HG02759 (cell line): ENCODE data around the gene PBOV1.

Experiments
- ATAC-seq: cut with Tn5 transposase; IDR thresholded peaks from one replicate; pipeline ENCODE4 v1.9.1; 2021; ENCODE audit warnings: mild to moderate bottlenecking, moderate library complexity; ENCODE audit not compliant: unreplicated experiment

The PBOV1 gene

DNA sequence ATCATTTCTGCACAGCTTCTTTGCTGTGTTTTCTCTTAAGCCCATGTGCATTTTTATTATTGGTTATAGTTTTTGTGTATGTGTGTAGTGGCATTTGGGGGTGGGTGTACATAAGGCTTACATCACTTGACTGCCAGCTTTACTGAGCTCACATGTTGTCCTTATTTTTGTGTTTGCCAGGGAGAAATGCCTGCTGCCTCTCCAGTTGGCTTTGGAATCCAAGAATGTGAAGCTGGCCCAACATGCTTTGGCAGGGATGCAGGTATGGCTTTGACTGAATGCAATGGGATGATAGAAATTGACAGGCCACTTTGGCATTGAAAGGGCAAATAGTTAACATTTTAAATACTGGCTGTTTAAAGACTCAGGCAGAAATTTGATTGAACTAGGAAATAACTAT lies 11.4 kb downstream of the PBOV1 start:
- no peak for ATAC-seq

DNA sequence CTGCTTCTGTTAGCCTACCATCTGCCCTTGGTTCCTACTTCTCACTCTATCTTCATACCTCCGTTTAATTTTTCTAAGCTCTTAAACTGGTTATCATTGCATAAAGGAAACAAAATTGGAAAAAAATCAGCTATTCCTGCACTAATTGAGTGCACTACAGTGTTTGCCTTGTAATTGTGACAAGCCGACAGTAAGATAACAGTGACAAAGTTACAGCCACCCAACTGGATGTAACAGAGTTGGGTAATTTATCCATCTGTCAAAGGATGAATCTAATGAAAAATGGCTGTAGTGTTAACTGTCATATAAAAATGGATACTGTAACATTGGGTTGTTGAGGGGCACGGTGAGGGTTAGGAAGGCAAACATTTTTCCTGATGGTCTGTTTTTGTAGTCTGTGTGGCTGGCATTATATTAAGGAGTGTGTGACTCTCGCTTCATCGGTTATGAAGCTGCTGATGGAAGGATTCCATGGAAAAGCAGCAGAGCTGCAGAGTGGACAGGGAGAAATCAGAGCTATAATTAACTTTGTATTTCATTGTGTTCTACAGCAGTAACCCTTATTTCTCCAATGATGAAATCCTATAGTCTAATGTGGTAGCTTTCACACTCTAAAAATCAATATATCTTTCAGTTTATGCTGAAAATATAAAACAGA lies 12.7 kb downstream of the PBOV1 start:
- no peak for ATAC-seq

DNA sequence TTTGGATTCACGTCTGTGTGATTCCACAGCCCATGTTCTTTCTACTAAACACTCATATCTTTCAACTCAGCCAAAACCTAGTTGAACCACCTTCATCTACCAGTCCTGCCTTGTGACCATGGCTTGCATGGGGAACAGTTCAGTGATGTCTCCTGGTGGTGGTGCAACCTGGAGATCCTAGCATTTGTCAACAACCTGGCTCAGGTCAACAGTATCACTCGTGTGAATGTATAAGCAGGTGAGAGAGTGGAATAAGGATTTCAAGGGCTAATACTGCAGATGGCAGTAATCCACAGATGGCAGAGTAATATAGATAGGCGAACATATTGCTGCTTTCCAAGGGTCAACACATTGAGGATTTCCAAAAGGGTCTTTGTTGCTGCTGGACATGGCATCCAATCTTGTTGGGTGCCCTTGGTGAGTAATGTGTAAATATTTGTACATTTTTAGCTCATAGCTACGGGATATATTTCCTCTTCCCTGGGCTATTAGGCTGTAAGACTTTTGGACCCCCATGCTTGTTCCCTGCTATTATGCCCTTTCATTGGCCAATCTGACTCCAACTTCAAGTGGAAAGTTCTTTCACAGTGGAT lies 13.4 kb downstream of the PBOV1 start:
- no peak for ATAC-seq

DNA sequence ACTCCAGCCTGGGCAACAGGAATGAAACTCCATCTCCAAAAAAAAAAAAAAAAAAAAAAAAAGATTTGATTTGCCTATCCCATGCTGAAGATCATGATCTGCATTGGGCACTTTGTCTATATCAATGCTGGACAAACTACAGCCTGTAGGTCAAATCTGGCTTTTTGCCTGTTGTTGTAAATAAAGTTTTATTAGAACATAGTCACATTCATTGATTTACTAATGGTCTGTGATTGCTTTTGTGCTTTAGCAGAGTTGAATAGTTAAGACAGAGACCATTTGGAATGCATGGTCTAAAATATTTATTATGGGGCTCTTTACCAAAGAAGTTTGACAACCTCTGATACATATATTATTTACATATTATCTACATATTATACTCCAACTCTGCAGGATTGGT lies 14.0 kb downstream of the PBOV1 start:
- no peak for ATAC-seq

DNA sequence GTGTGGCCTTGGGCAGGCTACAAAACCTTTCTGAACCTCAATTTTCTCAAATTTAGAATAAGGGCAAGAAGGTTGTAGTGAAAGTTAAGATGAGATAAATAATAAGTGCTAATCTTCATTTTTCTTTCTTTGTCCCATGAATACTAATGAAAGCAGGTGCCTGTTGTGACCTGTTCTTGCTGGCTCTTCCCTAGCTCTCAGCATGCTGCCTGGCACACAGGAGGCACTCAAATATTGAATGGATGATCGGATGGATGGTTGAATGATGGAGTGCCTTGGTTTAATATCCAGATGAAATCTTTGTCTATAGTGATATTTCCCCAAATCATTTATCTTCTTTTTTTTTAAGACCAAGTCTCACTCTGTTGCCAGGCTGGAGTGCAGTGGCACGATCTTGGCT lies 15.0 kb downstream of the PBOV1 start:
- ATAC-seq: no peak

DNA sequence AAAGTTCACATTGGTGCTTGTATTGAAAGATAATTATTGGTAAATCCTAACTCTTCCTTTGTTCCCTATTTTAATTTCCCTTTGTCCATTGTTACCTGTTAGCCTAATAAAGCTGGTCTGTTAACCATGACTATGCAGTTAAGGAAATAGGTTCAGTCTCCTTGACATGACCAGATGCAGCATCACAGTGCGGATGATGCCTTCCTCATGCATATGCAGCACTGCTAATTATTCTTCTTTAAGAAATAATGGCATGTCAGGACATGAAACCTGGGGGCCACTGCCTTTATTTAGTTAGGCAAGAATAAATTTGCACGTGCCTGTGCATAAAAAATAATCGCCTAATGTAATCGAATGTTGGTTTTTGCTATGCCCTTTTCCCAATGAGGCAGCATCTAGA lies 16.5 kb downstream of the PBOV1 start:
- ATAC-seq: no peak

DNA sequence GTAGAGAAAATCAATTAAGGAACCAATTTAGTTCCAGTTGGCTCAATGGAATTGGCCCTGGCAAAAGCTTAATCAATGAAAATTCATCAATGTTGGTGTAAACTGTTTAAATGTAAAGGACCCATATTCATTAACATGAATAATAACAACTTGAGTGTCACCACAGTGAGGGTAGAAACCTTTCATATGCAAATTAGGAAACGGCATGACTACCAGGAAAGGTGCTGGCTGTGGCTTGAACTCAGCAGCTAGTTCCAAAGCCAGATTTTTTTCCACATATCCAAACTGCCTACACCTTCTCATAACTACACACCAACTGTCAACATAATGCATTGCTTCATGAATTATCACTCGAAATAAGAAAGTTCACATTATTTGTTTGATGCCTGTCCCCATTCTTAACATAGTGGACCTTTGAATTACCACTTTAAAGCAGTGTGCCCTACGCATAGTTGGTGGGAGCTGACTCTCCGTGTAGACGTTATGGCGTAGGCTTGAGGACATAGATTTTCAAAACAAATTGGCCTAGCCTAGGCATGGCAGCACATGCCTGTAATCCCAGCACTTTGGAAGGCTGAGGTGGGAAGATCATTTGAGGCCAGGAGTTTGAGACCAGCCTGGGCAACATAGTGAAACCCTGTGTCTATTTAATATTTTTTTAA lies 19.7 kb downstream of the PBOV1 start:
- ATAC-seq: no peak

DNA sequence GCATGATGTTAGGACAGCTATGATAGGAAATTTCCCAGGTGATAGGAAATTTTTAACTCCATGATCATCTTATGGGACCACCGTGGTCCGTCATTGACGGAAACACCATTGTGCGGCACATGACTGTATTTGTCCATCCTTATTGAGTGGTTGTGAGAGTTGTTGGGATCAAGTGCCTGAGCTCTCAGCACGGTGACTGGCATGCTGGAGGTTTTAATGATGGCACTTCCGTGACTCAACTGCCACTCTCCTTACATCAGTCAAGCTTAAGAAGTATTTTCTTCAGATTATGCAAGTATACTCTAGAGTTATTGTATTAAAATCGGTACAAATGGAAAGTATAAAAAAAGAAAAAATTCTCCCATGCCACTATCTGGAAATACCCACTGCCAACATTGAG lies 20.7 kb downstream of the PBOV1 start:
- no peak for ATAC-seq

DNA sequence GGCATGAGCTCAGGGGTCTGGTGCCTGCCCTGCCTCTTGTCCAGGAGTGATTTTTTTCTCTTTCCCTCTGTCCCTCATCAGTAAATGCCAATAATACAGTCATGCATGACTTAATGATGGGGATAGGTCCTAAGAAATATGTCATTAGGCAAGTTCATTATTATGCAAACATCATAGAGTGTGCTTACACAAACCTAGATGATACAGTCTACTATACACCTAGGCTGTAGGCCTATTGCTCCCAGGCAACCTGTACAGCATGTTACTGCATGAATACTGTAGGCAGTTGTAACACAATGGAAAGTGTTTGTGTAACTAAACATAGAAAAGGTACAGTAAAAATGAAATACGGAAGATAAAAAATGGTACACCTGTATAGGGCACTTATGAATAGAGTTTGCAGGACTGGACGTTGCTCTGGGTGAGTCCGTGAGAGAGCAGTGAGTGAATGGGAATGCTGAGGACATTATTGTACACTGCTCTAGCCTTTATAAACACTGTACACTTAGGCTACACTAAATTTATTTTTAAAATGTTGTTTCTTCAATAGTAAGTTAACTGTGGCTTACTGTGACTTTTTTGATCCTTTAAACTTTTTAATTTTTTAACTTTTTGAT lies 22.1 kb downstream of the PBOV1 start:
- ATAC-seq: no peak

DNA sequence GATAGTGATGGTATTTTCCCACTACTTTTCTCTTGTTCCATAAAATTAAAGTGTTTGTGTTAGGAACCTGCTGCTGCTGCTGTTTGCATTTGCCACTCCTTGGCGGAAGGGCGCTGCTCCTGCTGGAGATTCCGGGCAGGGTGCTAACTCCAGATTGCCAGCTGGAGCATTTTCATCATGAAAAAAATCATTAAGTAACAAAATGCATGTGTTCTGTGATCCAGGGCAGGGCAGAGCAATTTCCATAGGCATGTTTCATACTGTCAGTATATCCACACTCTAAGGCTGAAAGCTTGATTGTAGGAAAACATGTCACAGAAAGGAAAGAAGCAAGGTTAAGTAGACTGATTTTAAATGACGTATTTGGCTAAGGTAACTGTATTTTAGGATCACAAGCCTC lies 24.0 kb downstream of the PBOV1 start:
- no peak for ATAC-seq

DNA sequence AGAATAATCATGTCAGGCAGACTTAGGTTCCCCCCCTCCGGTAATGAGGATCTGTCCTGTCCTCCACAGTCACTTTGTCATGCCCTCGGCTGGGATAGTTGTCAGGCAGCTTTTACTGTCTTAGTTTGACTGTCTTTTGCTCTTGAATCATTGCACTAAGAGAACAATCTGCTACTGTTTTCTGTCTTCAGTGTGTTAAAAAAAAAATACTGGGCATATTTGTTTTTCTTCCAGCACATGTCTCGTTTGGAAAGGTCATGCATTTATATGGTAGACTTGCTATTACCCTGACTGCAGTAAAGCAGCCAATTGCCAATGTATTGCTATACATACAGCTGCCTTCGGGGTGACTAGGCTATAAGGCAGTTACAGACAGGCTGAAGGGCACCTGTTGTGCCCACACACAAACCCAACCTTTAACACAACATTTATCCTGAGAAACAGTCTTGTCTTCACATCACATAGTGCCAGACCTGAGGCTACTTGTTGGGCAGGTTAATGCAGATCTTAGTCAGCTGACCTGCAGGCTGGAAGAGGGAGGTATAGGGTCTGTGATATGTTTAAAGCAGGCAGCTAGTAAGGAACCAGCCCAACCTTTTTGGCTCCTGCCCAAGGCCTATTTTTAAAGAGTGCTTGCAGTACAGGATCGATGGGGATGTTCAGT lies 29.9 kb downstream of the PBOV1 start:
- no peak for ATAC-seq

DNA sequence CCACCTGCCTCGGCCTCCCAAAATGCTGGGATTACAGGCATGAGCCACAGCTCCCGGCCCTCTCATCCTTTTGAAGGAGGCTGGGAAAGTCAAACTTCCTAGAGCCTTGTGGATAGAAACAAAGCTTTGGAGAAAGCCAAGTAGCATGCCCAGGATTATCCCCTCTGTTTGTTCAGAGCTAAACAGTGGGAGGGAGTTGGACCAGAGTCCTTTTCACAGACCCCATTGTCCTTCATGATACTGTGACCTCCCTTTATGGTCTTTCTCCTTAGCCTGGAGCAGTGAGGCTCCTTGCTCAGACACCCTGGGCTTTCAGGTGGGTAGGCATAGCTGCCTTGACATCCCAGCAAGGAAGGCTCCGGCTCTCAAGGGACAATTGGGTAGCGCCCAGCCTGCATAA lies 31.1 kb downstream of the PBOV1 start:
- ATAC-seq: no peak

DNA sequence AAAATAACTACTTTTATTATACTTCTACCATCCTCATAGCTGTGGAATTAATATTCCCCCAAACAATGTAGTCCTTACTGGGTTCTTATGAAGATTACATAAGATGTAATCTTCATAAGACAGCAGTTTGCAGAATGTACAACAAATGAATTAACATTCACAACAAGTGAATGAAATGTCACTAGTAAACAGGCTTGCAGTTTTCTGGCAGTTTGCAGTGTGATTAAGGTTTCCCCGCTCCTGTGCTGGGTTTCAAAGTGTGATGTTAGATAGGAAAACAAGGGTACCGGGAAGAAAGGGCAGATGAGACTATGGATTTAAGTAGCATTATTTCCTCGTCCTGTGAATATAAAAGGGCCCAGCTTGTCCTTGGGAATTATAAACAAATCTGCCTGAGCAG lies 34.1 kb downstream of the PBOV1 start:
- no peak for ATAC-seq

DNA sequence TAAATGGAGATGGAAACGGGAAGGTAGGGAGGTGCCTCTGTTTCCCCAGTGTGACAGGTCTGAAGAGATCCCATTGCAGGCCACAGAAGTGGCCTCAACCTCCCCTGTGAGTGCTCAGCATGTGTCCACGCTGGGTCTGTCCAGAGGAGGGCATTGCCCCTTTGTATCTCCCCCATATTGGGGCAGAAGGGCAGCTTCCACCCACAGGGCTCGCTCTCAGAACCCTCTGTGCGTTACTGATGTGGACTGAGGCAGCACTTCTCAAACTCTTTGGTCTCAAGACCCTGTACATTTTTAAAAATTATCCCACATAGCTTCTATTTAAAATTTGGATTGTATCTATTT lies 34.5 kb downstream of the PBOV1 start:
- ATAC-seq: no peak

DNA sequence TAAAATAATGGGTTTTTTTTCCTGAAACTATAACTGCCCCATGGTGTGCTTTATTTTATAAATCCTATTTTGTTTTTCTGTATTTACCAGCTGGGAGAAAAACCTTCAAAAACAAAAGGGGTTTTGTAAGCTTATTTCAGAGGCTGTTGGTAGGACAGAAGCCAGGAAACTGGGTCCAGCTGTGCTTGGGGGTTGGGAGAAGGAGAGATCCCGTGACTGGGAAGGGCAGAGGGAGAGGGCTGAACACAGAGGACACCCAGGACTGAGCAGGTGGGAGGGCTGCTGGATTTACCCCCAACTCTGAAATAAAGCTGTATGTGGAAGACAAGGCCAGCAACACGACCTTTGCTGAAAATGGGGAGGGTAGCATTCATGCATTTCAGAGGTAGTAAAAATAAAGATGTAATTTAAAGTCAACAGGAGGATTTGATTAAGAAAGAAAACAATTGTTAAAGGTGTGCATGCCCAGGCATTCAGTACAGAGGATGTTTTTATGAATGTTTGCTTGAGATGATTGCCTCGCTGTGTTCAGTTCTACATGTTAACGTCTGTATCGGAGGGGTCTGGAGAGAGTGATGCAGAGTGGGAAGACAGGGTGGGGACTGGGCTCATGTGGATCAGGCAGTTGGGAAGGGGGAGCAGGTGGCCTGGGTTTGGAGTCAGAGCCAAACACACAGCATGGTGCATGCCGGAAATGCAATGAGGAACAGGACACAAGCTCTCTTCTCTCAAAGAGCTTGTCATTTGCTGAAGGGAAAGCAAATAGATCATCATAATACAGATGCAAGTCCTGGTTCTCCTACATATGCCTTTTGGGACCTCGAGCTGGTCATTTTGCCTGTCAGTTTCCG lies 35.1 kb downstream of the PBOV1 start:
- no peak for ATAC-seq

DNA sequence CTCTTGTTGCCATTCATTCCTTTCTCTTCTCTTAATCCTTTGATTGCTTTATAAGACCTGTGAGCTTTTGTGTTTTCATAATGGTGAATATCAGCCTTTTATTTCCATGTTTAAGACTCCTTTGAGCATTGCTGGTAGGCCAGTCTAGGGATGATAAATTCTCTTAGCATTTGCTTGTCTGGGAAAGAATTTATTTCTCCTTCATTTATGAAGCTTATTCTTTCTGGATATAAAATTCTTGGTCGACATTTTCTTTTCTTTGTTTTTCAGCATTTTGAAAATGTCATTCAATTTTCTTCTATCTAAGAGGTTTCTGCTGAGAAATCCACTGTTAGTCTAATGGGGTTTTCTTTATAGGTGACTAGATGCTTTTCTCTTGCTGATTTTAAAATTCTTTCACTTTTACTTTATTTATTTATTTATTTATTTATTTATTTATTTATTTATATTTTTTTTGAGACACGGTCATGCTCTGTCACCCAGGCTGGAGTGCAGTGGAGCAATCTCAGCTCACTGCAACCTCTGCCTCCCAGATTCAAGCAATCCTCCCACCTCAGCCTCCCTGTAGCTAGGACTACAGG lies 41.5 kb downstream of the PBOV1 start:
- no peak for ATAC-seq

DNA sequence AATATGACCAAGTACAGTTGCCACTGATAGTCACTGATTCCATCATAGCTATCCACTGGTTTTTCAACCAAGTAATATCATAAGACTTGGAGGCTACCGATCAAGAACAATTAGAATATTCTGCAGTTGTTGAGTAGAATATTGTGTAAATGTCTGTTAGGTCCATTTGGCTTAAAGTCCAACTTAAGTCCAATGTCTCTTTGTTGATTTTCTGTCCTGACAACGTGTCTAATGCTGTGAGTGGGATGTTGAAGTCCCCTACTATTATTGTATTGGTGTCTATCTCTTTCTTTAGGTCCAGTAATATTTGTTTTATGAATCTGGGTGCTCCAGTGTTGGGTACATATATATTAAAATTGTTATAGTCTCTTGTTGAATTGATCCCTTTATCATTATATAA lies 42.7 kb downstream of the PBOV1 start:
- ATAC-seq: no peak
